Stimulated activated CD8-positive, alpha-beta memory T cell treated with anti-CD3 and anti-CD28 coated beads, Interleukin-2, amount 100 ng/mL, for 48 hours (primary cell): Measurements from ENCODE around the gene YJEFN3.

Experiments used
- DNase-seq, 2 donors: peaks; one replicate each; pipeline ENCODE4 v3.0.0-alpha.2; 2020; ENCODE audit warnings: low read depth in 2 of 2

YJEFN3 gene

DNA sequence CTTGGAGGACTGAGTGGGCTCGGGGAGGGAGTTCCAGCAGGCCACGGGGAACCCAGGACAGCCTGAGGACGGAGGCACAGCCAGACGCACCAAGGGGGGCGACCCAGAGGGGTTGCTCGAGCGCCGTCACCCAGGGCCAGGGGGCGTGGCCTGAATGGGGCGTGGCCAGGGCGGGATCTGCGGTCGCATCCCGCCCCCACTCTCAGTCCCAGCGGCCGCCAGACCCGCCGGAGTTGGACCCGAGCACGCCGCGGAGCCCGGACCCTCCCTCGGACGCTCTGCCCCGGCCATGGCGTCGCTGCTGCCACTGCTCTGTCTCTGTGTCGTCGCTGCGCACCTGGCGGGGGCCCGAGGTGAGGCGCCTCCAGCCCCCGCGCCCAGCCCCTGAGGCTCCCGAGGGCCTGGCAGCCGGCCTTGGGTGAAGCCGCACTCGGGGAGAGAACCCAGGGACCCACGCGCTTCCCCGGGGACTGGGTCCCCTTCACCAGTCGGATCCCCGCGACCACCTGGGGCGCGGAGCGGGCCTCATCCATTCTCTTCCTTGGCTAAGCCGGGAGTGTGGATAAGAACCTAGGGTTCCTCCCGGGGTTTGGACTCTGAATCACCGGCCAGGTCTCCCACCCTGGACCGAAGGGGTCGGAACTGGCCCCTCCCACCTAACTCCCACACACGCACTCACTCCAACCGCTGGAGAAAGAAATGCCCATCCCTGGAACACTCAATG, 9.5 kb downstream of the YJEFN3 start, which contains the start of gene CILP2:
TSS of gene CILP2 (plus strand) at position 205 of the 724 bp plus-strand sequence. CDS start at position 290, 85 bp downstream.
- peak in 1 of 2 donors; percentile 24 for DNase-seq

DNA sequence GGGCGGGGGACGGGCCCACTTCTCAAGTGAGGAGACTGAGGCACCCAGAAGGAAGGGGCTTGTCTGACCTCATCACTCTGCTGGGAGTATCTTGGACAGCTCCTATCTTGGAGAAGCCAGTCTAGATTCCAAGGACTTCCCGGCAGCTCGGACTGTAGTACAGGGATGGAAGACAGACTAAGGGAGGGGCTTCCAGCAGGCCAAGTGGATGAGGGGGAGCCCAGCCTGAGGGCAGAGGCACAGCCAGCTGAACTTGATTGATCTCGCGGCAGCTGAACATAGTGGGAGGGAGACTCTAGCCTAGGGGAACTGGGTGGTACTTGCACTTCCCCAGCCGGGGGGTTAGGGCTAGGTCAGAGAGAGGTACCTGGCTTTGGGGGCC, 10.1 kb downstream of the YJEFN3 start:
- no peak for DNase-seq

DNA sequence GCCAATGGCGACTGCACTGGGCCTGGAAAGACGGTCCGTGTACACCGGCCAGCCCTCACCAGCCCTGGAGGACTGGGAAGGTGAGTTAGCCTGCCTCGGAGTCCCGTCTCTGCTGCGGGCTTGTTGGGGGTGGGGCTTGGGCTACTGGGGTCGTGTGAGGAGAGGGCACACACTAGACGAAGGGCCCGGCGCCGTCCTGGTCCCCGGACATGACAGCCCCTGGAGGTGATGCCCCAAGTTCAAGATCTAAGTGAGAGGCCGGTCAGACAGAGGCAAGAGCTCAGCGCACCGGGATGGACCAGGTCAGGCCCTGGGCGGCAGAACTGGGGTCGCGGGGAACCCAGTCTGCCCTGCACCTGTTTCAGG, 11.0 kb downstream of the YJEFN3 start:
- no peak for DNase-seq

DNA sequence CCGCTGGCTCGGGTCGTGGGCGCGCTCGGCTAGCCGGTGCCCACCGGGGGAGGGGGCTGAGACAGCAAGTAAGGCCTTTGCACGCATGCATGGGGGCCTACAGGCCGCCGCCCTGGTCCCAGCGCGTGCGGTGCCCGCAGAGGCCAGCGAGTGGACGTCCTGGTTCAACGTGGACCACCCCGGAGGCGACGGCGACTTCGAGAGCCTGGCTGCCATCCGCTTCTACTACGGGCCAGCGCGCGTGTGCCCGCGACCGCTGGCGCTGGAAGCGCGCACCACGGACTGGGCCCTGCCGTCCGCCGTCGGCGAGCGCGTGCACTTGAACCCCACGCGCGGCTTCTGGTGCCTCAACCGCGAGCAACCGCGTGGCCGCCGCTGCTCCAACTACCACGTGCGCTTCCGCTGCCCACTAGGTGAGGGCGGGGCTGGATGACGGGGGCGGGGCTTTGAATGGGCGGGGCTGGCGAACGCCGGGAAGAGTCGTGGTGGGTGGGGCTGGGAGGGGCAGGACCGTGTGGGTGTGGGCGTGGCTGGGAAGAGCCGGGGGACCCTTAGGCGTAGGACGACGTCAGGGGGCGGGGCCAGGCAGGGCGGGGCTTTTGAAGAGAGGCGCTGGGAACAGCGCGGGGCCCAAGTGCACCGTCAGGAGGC, 11.5 kb downstream of the YJEFN3 start:
- peak; percentile 67 to 83 for DNase-seq

DNA sequence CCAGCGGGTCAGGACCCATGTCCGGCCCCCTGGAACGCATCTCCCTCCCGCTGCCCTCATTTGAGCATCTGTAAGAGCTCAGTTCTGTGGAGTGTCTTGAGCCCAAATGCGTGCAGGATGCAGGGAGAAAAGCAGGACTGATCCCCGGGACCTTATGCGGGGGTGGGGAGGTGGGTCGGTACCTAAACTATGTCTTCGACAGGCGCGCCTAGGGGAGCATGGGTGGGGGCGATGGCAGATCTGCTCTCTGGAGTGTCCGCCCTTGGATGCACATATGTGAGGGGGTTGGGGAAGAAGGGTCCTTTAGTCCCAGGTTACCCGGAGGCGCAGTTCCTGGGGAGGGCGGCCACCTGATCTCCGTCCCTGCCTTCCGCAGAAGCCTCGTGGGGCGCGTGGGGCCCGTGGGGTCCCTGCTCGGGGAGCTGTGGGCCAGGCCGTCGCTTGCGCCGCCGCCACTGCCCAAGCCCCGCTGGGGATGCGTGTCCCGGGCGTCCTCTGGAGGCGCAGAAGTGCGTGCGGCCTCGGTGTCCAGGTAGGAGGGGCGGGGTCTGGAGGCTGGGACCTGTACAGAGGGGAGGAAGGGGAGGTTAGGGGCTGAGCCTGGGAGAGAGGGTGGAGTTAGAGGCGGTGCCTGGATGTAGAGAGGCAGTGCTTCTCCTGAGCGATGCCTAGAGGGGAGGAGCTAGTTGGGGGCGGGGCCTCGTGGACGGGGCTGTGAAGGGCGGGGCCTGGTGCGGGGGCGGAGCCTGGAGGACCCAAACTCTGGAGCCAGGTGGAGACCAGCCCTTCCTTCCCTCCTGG, 12.2 kb downstream of the YJEFN3 start:
- DNase-seq = peak; percentile 66 to 83

DNA sequence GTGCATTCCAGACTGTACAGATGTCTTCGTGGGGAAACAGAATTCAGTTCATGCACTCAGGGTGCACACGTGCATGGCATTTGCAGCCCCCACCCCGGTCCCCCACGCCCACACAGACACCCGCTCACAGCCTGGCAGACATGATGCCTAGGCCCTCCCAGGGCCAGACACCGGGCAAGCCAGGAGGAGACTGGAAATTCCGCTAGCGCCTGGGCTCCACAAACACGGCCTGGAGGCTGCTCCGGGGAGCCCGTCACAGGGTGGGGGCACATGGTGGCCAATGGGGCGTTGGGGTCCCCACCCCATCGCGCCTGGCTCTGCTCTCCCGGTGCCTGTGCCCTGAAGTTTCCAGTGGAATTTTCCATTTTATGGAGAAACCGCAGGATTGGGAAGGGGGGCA, 12.9 kb downstream of the YJEFN3 start:
- no peak for DNase-seq

DNA sequence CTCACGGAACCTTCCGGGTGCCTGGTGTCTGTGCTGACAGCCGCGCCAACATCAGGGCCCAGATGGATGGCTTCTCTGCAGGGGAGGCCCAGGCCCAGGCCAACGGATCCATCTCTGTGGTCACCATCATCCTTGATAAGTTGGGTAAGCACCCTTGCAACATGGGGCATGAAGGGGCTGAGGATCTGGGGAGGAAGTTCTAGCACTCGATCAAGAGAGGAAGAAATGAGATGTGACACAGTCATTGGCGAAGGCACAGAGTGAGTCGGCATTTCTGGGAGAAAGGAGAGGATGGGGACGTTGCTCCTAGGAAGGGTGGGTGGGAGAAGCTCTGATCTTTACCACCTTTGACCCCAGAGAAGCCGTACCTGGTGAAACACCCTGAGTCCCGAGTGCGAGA, 13.8 kb downstream of the YJEFN3 start:
- no peak for DNase-seq

DNA sequence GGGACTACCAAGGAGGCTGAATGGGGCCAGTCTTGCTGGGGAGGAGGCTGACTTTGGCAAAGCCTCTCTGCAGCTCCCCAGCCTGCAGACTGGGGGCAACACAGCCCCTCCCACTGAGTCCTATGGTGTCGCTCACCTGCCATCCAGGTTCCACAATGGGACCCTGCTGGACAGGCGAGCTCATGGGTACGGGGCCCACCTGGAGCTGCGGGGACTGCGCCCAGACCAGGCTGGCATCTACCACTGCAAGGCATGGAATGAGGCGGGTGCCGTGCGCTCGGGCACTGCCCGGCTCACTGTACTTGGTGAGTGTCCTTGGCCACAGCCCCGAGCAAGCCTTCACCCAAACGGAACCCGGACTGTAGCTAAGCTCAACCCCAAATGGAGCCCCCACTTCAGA, 14.4 kb downstream of the YJEFN3 start:
- DNase-seq = no peak

DNA sequence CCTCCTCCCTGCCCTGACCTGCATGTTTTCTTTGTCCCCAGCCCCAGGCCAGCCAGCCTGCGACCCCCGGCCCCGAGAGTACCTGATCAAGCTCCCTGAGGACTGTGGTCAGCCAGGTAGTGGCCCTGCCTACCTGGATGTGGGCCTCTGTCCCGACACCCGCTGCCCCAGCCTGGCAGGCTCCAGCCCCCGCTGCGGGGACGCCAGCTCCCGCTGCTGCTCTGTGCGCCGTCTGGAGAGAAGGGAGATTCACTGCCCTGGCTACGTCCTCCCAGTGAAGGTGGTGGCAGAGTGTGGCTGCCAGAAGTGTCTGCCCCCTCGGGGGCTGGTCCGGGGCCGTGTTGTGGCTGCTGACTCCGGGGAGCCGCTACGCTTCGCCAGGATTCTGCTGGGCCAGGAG, 14.9 kb downstream of the YJEFN3 start:
- no peak for DNase-seq

DNA sequence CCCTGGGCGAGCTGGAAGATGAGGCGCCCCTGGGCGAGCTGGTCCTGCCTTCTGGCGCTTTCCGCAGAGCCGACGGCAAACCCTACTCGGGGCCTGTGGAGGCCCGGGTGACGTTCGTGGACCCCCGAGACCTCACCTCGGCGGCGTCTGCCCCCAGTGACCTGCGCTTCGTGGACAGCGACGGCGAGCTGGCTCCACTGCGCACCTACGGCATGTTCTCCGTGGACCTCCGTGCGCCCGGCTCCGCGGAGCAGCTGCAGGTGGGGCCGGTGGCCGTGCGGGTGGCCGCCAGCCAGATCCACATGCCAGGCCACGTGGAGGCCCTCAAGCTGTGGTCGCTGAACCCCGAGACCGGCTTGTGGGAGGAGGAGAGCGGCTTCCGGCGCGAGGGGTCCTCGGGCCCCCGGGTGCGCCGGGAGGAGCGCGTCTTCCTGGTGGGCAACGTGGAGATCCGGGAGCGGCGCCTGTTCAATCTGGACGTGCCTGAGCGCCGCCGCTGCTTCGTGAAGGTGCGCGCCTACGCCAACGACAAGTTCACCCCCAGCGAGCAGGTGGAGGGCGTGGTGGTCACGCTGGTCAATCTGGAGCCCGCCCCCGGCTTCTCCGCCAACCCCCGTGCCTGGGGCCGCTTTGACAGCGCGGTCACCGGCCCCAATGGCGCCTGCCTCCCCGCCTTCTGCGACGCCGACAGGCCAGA, 15.7 kb downstream of the YJEFN3 start:
- DNase-seq = no peak

DNA sequence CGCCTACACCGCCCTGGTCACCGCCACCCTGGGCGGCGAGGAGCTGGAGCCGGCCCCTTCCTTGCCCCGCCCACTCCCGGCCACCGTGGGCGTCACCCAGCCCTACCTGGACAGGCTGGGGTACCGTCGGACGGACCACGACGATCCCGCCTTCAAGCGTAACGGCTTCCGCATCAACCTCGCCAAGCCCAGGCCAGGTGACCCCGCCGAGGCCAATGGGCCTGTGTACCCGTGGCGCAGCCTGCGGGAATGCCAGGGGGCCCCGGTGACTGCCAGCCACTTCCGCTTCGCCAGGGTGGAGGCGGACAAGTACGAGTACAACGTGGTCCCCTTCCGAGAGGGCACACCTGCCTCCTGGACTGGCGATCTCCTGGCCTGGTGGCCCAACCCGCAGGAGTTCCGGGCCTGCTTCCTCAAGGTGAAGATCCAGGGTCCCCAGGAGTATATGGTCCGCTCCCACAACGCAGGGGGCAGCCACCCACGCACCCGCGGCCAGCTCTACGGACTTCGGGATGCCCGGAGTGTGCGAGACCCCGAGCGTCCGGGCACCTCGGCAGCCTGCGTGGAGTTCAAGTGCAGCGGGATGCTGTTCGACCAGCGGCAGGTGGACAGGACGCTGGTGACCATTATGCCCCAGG, 16.4 kb downstream of the YJEFN3 start:
- no peak for DNase-seq

DNA sequence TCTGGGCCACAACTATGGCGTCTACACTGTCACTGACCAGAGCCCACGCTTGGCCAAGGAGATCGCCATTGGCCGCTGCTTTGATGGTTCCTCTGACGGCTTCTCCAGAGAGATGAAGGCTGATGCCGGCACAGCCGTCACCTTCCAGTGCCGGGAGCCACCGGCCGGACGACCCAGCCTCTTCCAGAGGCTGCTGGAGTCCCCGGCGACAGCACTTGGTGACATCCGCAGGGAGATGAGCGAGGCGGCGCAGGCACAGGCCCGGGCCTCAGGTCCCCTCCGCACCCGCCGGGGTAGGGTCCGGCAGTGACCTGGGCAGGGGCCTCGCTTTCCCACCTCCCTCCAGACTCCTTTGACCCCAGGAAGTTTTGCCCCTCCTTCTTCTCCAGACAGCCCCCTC, 17.0 kb downstream of the YJEFN3 start:
- DNase-seq = no peak

DNA sequence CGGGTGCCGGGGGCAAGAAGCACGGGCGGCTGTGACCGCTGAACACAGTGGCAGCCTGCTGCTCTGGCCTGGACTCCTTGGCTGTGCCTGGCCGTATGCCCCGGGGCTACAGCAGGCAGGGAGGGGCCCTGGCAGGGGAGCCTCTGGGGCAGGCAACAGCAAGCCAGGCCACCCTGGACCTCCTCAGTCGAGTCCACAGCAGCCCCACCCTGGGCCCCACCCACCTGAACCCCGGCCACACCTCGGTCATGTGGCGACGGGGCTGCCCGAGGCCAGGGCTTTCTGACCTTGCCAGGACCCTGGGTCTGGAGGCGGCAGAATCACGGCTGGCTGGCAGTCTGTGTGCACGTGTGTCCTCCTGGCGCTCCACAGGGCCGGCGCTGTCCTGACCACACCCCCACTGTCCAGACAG, 18.0 kb downstream of the YJEFN3 start:
- DNase-seq = no peak

DNA sequence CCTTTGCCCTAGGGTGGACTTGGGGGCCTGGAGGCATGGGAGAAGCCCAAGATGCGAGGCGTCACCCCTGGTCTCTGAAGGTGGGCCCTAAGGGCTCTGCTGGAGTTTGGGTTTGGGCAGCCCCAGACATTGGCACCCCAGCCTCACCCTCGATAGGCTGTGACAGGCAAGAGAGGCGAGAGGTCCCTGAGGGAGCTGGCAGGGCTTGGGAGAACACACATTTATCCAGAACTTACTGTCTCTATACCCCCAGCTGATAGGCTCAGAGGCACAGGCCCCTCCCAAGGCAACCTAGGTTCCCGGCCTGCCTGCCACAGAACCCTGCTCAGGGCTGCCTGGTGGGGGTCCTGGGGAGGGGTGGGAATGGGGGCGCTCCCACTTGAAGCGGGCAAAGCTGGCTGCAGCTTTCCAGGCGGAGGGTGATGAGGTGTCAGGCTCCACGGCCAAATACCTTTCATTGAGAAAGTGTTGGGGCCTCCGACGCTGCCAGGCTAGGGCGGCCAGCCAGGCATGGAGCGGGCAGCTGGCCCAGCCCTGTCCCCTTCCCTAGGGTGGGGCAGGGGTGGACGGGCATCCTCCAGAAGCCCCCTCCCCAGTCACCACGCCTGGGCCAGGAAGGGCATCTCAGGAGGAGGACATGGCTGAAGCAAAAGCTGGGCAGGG, 19.1 kb downstream of the YJEFN3 start:
- no peak for DNase-seq

DNA sequence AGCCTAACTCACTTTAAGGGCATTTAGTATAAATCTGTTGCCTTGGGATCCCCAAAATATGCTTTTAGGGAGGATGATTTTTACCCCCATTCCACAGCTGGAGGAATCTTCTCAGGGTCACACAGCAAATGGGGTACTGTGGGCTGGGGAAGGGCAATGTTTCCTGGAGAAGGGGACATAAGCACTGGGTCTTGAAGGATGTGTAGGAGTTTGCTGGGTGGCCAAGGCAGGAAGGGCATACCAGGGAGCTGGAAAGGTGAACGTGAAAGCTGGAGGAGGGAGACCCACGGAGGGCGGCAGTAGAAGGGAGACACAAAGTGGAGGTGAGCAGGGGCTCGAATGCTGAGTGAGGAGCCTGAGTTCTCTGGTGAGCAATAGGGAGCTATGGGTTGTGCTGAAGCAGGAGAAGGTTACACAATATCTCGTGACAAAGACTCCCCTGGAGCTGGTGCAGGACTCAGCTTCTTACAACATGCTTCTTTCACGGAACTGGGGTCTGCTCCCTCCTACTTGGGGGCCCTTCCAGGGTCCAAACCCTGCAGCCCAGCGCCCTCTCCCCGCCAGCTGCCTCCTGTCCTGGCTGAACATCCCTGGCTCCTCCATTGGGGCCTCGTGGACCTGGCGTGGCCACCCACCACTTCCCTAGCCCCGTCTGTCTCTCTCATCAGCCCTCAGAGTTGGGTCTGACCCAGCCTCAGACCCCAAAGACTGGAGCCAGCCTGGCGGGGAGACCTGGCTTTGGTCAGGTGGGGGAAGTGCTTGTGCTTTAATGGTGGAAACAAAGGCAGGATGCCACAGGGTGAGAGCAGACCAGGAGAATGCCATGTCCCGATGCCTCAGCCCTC, 20.4 kb downstream of the YJEFN3 start:
- DNase-seq = no peak

DNA sequence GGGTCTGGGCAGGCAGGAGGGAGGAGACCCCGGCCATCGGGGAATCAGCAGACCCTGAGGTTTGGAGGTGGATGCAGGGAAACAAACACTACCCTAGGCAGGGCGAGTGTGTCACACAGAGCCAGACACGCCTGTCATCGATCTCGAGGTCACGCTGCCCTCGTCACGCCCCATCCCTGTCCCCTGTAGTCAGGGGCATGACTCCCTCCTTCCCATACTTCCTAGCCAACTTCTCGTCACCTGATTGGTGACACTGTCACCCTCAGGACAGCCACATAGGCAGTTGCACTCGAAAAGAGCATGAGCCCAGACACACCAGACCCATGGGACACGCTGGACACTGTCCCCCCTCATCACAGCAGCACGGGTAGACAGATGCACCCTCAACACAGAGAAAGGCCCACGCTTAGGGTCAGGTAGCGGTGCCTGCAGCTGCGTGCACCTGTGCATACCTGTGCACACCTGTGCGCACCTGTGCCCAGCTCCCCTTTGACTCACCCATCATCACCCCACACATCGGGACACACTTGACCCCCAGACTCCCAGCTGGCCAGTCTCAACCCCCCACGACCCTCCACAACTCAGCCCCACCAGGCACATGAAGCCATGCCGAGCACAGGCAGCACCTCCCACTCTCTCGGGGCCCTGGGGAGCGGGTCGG, 21.2 kb downstream of the YJEFN3 start:
- DNase-seq = no peak

DNA sequence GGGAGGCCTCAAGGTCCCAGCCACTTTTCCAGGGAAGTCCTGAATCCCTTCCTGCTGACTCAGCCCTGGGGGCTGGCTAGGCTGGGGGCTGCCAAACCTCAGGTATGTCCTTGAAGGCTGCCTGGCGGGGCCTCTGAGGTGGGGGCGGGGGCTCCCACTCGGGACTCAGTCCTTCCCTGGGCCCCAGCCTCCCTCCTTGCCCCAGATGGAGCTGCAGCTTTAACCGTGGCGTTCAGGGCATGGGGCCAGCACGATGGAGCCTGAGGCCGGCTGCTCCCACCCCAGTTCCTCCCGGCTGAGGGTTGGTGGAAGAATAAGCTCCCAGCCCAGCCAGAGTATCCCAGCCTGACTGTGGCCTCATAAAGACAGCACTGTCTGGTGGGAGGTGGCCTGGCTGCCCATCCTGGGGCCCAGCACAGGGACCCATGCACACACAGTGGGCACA, 21.8 kb downstream of the YJEFN3 start:
- no peak for DNase-seq

DNA sequence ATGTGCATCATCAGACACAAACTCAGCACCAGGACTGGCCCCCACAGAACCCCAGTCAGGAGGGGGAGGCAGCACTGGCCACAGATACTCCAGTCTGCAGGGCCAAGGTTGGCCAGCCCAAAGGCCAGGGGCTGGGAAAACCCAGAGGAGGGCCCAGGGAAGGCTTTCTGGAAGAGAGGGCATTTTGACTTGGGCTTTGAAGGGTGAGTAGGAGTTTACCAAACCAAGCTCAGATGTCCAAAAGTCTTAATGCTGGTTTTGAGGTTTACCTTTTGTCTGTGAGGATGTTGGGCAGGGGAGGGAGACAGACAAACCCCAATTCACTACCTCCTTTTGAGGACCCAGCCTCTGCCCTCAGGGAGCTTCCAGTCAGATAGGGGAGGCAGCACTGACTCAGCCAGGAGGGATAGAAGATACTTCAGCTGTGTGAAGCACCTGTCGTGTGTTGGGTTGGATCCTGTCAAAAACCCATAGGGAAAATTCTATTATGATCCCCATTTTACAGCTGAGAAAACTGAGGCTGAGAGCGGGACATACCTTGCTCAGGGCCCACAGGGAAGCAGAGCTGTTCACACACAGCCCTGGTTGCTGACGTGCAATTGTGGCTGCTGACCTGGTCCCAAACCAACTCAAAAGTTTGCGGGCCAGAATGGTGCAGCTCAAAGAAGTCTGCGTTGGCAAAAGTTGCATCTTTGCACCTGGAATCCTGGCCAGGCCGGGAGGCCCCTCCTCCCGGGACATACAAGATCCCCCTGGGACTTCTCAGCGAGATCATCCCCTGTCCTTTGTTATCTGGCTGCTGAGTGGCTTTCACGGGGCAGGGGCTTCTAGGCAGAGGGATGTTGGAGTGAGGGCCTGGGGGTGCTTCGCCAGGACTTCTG, 22.5 kb downstream of the YJEFN3 start:
- DNase-seq = no peak

DNA sequence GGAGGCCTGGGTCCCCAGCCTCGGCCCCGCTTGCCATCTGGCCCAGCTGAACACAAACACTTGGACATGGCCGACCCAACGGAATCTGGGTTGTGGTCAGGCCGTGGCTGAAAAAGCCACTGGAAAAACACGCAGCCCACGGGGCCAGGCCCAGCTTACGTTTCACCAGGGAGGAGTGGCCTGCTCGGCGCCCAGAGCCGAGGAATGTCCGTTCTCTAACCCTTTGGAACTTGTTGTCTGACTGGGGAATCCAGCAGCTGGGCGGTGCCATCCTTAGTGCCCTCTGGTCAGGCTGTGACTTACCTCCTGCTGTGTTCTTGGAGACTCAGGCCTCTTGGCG, 23.1 kb downstream of the YJEFN3 start:
- no peak for DNase-seq
